HCT116 (cell line): ENCODE measurements around the gene PPIF.

ENCODE experiments used
- CTCF ChIP-seq, 3 experiments: fragments of 200-600 bp in 1 of 3; sonication (generic) in 1 of 3; IDR thresholded peaks in 2 of 3; conservative IDR thresholded peaks in 1 of 3; 2 replicates each; pipeline ENCODE4 v1.5.1; 2012 to 2017; ENCODE audit warnings: low read depth in 2 of 3, low read length in 2 of 3, antibody characterized with exemption in 1 of 3, borderline replicate concordance in 1 of 3, control low read depth in 1 of 3, mild to moderate bottlenecking in 1 of 3, mixed read lengths in 1 of 3, mixed run types in 1 of 3, moderate library complexity in 1 of 3; ENCODE audit not compliant: insufficient read depth in 1 of 3
- POLR2A ChIP-seq: IDR thresholded peaks from 2 replicates; pipeline ENCODE4 v1.7.0; 2011; ENCODE audit warnings: borderline replicate concordance; ENCODE audit not compliant: insufficient read depth, insufficient read length; ENCODE audit errors: extremely low read depth
- POLR2AphosphoS5 ChIP-seq: IDR thresholded peaks from 2 replicates; pipeline ENCODE4 v1.6.1; 2011; ENCODE audit warnings: mild to moderate bottlenecking, low read depth, low read length, moderate library complexity

GRCh38 chr10:79303631-79304478 is 43.4 kb upstream of the PPIF start:
- TF ChIP-seq POLR2A (no peak), CTCF (IDR thresholded peaks at IDR 0.05 in 2 of 3, conservative IDR thresholded peaks at IDR 0.05 in 1 of 3; ENCODE audit: borderline replicate concordance in 1 of 3, insufficient read depth in 1 of 3, low read depth in 2 of 3, low read length in 2 of 3) (no peak), POLR2AphosphoS5 (no peak)
